C4-2B (cell line): ENCODE measurements around the gene TRIM29.

ENCODE experiments used
- H3K27ac ChIP-seq: fragments of 450-650 bp; 2 replicates; pipeline ENCODE4 v1.5.1; 2017
- CTCF ChIP-seq: fragments of 450-650 bp; conservative IDR thresholded peaks from 2 replicates; pipeline ENCODE4 v1.5.1; 2017; ENCODE audit warnings: mild to moderate bottlenecking
- ZFX ChIP-seq: fragments of 450-650 bp; IDR thresholded peaks from 2 replicates; pipeline ENCODE4 v1.6.1; 2017

Gene TRIM29

GRCh38 chr11:120106354-120107150, 31.4 kb downstream of the TRIM29 start:
- no peak overlapping the region for H3K27ac ChIP-seq
- TF ChIP-seq CTCF (no peak), ZFX (no peak)

GRCh38 chr11:120105576-120105975, 32.3 kb downstream of the TRIM29 start:
- H3K27ac ChIP-seq: no peak overlapping the region
- no peak for TF ChIP-seq CTCF
- TF ChIP-seq ZFX: no peak

- TF ChIP-seq ZFX (no peak), CTCF (no peak)
- no peak overlapping the region for H3K27ac ChIP-seq
Observed at GRCh38 chr11:120104041-120104565, 33.8 kb downstream of the TRIM29 start.

GRCh38 chr11:120102864-120103122, 35.1 kb downstream of the TRIM29 start:
- no peak overlapping the region for H3K27ac ChIP-seq
- TF ChIP-seq ZFX: no peak

- H3K27ac ChIP-seq: no peak overlapping the region
- no peak for TF ChIP-seq ZFX
- no peak for TF ChIP-seq CTCF
Observed at GRCh38 chr11:120102050-120102863, 35.7 kb downstream of the TRIM29 start.

GRCh38 chr11:120098503-120099020, 39.4 kb downstream of the TRIM29 start:
- H3K27ac ChIP-seq: no peak overlapping the region
- no peak for TF ChIP-seq CTCF
- TF ChIP-seq ZFX: no peak

GRCh38 chr11:120097721-120098385, 40.1 kb downstream of the TRIM29 start:
- TF ChIP-seq CTCF (no peak), ZFX (no peak)
- no peak overlapping the region for H3K27ac ChIP-seq
